Cardiac ventricle fibroblast (primary cell): ENCODE results near the gene MRPL23. TPM values are rescaled to one million over a fixed set of nuclear protein-coding genes. Genes with fewer than 3 reads are reported as not detected.

Experiments
- total RNA-seq: library from RNA; depleted of rRNA; stranded (reverse); fragments of >200 nt; gene quantifications from 2 replicates; pipeline ENCODE4 v1.2.3, GENCODE V29; 2015

The MRPL23 gene
- total RNA-seq: 1.9 and 2.2 TPM in 2 replicates

DNA sequence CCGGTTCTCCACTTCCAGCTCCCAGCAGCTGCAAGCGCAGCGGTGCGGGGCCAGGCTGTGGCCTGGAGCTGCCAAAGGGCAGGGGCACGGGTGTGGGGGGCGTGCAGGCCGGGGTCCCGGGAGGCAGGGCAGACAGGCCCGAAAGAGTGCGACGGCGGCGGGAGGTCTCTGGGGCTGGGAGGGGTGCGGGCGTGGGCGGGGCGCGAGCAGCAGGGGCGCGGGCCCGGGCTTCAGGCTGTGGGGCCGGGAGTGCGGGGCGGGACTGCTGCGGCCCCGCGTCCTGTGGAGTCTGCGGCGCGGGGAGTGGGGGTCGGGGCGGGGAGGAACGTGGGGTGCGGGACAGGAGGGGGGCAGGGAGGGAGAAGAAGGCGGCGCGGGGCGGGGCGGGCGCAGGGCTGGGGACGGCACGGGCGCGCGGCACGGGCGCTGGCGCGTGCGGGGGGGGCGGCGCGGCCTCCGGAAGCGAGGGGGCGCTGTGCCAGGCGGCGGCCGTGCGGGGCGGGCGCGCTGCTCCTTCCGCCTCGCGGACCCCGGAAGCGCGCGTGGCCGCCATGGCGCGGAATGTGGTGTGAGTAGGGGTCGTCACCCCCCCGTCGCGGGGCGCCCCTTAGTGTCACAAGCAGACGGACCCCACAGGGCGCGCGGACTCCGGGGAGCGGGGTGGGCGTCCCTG lies at the start of gene MRPL23:
MRPL23 (plus strand) TSS at position 521 of the 673 bp plus-strand sequence; CDS start at position 552, 31 bp downstream.

GRCh38 chr11:1919391-1920127 lies 27.6 kb upstream of the MRPL23 start, which contains the start of gene TNNT3:
TSS of gene TNNT3 (plus strand) at chr11:1919703. CDS start at chr11:1922875, 3,172 bp downstream.

GRCh38 chr11:1997755-1998154 lies 50.6 kb downstream of the MRPL23 start, which contains the start of gene H19:
TSS of gene H19 (minus strand) at chr11:1997842.

Other genes starting within 250 kb of the MRPL23 start
- 0.44 and 1.6 TPM in 2 replicates for gene IFITM10, start 196.7 kb upstream of the MRPL23 start, total RNA-seq
- 454 and 486 TPM in 2 replicates for gene CTSD, start 183.4 kb upstream of the MRPL23 start, total RNA-seq
- not detected in 2 replicates for gene SYT8, start 112.3 kb upstream of the MRPL23 start, total RNA-seq
- gene TNNI2, start 108.4 kb upstream of the MRPL23 start, total RNA-seq: not detected in 2 replicates
- 238 and 277 TPM in 2 replicates for gene LSP1, start 94.2 kb upstream of the MRPL23 start, total RNA-seq
- not detected in 2 replicates for gene PRR33, start 55.4 kb upstream of the MRPL23 start, total RNA-seq
- gene TNNT3, start 27.6 kb upstream of the MRPL23 start, total RNA-seq: 2.9 and 7.9 TPM in 2 replicates
- gene H19, start 50.5 kb downstream of the MRPL23 start, total RNA-seq: 1,186 and 1,727 TPM in 2 replicates
- gene IGF2, start 192.1 kb downstream of the MRPL23 start, total RNA-seq: 10.5 and 17.5 TPM in 2 replicates
- gene INS, start 213.9 kb downstream of the MRPL23 start, total RNA-seq: not detected in 2 replicates
- not detected in 2 replicates for gene TH, start 224.5 kb downstream of the MRPL23 start, total RNA-seq